HEK293T (cell line): ENCODE measurements around the gene MPEG1.

Experiments
- CTCF ChIA-PET: fragments of 350-600 bp; formaldehyde crosslinking; extraction: SDS; loops from one replicate; lab custom pipeline; 2021; ENCODE audit warnings: antibody characterized with exemption, inconsistent platforms; lab: Yijun Ruan, JAX
- POLR2A ChIA-PET: fragments of 350-600 bp; formaldehyde crosslinking; extraction: SDS; loops from one replicate; lab custom pipeline; 2020; ENCODE audit warnings: antibody characterized with exemption, inconsistent platforms; lab: Yijun Ruan, JAX
- DNase-seq: peaks from one replicate; pipeline ENCODE4 v3.0.0; 2012; ENCODE audit warnings: mixed read lengths; ENCODE audit errors: extremely low spot score
- ARNT ChIP-seq: fragments of 450-650 bp; IDR thresholded peaks from 2 replicates; pipeline ENCODE4 v1.6.1; 2017; ENCODE audit warnings: mild to moderate bottlenecking
- BHLHE40 ChIP-seq: fragments of 450-650 bp; IDR thresholded peaks from 2 replicates; pipeline ENCODE4 v1.6.1; 2016; ENCODE audit warnings: mild to moderate bottlenecking, moderate library complexity, borderline replicate concordance
- CTBP1 ChIP-seq: fragments of 450-650 bp; IDR thresholded peaks from 2 replicates; pipeline ENCODE4 v1.6.1; 2016; ENCODE audit warnings: borderline replicate concordance
- ELF4 ChIP-seq: fragments of 450-650 bp; IDR thresholded peaks from 2 replicates; pipeline ENCODE4 v1.6.1; 2017; ENCODE audit warnings: antibody characterized with exemption
- FOXA1 ChIP-seq: fragments of 450-650 bp; IDR thresholded peaks from 2 replicates; pipeline ENCODE4 v1.6.1; 2016; ENCODE audit warnings: mild to moderate bottlenecking
- FOXK2 ChIP-seq: fragments of 450-650 bp; IDR thresholded peaks from 2 replicates; pipeline ENCODE4 v1.6.1; 2016; ENCODE audit warnings: mild to moderate bottlenecking
- FOXM1 ChIP-seq: fragments of 450-650 bp; IDR thresholded peaks from 2 replicates; pipeline ENCODE4 v1.6.1; 2017; ENCODE audit warnings: mild to moderate bottlenecking, borderline replicate concordance
- HDGF ChIP-seq: fragments of 450-650 bp; IDR thresholded peaks from 2 replicates; pipeline ENCODE4 v1.6.1; 2017; ENCODE audit warnings: antibody characterized with exemption, borderline replicate concordance
- L3MBTL2 ChIP-seq: fragments of 450-650 bp; conservative IDR thresholded peaks from 2 replicates; pipeline ENCODE4 v1.6.1; 2016; ENCODE audit warnings: mild to moderate bottlenecking
- LEF1 ChIP-seq: fragments of 450-650 bp; IDR thresholded peaks from 2 replicates; pipeline ENCODE4 v1.6.1; 2017; ENCODE audit warnings: mild to moderate bottlenecking, borderline replicate concordance
- NFRKB ChIP-seq: fragments of 450-650 bp; IDR thresholded peaks from 2 replicates; pipeline ENCODE4 v1.6.1; 2016; ENCODE audit warnings: mild to moderate bottlenecking, moderate library complexity
- PKNOX1 ChIP-seq: fragments of 450-650 bp; IDR thresholded peaks from 2 replicates; pipeline ENCODE4 v1.6.1; 2016
- SP1 ChIP-seq: fragments of 450-650 bp; IDR thresholded peaks from 2 replicates; pipeline ENCODE4 v1.6.1; 2017
- SUZ12 ChIP-seq: fragments of 450-650 bp; IDR thresholded peaks from 2 replicates; pipeline ENCODE4 v1.6.1; 2016; ENCODE audit warnings: mild to moderate bottlenecking
- TARDBP ChIP-seq: fragments of 450-650 bp; IDR thresholded peaks from 2 replicates; pipeline ENCODE4 v1.6.1; 2016
- ZNF384 ChIP-seq: fragments of 450-650 bp; IDR thresholded peaks from 2 replicates; pipeline ENCODE4 v1.6.1; 2016

MPEG1 gene

DNA sequence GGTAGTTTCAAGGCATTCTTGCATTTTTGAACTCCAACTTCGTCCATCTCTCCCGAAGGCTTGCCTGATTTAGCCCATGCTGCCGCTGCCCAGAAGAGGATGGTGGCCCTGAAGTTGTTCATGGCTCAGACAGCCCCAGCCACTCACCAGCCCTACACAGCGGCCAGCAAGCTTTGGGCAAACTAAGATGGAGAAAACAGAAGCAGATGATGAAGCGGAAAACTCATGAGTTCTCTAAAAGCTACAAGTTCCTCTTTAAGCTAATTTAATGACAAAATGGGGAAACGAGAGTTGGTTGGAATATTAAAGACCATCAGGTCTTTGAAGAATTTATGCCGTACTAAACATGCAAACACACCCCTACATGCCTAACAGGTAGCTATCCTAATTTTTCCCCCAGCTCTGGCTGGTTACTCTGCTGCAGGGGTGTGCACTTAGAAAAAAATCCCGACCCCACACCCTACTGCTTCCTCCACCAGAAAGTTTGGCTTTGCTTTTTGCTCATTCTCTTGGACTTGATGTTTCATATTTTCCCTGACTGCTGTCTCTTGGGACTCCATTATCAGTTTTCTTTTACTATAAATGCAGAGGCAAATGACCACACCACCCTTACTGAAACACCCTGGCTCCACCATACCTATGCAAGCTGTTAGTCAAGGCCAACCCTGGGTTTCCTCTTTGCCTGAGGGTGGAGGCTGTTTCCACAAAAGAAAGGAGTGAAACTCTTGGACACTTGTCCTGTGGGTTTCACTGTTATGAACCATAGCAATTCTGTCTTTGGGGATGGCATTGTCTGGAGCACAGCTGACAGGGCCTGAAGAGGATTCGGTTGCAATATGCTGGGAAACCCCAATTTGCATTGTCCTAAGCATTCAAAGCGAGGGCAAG lies at the start of gene MPEG1:
TSS of gene MPEG1 (minus strand) at position 184 of the 888 bp plus-strand sequence. CDS start at position 122, 62 bp downstream.
- ChIA-PET CTCF (no interaction called here), POLR2A (no interaction called here)
- TF ChIP-seq LEF1 = no peak
- TF ChIP-seq ZNF384 = no peak
- TF ChIP-seq BHLHE40 = no peak
- TF ChIP-seq ARNT = no peak
- no peak for TF ChIP-seq L3MBTL2
- no peak for TF ChIP-seq FOXA1
- DNase-seq = no peak

GRCh38 chr11:59262177-59262818 lies 49.6 kb upstream of the MPEG1 start:
- TF ChIP-seq FOXA1 (no peak), L3MBTL2 (no peak), CTBP1 (no peak), PKNOX1 (no peak), ZNF384 (no peak), SUZ12 (no peak), BHLHE40 (no peak), LEF1 (no peak), TARDBP (no peak), NFRKB (no peak), SP1 (no peak), FOXM1 (no peak), ELF4 (no peak), FOXK2 (no peak), ARNT (no peak), HDGF (no peak)
- POLR2A ChIA-PET = no interaction called here
- DNase-seq = no peak
- CTCF ChIA-PET = no interaction called here

DNA sequence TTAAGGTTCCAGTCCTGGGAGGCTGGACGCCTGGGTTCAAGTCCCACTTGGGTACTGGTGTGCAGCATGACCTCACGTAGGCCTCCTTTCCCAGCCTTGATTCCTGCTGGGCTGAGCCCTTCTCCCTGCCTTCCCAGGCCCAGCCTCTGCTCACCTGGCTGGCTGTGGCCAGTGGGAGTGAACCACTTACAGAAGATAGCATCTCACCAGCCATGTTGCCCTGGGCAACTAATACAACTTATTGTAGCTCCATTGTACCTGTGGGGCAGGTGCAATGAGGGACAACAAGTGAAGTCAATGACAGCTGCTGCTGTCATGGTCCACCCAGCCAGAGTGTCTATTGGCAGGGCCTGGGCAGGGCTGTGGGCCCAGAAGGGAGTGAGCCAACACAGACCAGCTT lies 48.4 kb upstream of the MPEG1 start:
- no peak for TF ChIP-seq PKNOX1
- TF ChIP-seq FOXM1 = no peak
- TF ChIP-seq SP1 = no peak
- no peak for TF ChIP-seq BHLHE40
- no peak for TF ChIP-seq ZNF384
- no peak for TF ChIP-seq L3MBTL2
- no peak for TF ChIP-seq HDGF
- TF ChIP-seq SUZ12 = no peak
- no peak for TF ChIP-seq LEF1
- TF ChIP-seq NFRKB = no peak
- no peak for TF ChIP-seq FOXA1
- TF ChIP-seq CTBP1 = no peak
- no peak for TF ChIP-seq TARDBP
- TF ChIP-seq ARNT = no peak
- TF ChIP-seq ELF4 = no peak
- TF ChIP-seq FOXK2 = no peak
- CTCF ChIA-PET = no interaction called here
- DNase-seq = no peak
- POLR2A ChIA-PET = no interaction called here

DNA sequence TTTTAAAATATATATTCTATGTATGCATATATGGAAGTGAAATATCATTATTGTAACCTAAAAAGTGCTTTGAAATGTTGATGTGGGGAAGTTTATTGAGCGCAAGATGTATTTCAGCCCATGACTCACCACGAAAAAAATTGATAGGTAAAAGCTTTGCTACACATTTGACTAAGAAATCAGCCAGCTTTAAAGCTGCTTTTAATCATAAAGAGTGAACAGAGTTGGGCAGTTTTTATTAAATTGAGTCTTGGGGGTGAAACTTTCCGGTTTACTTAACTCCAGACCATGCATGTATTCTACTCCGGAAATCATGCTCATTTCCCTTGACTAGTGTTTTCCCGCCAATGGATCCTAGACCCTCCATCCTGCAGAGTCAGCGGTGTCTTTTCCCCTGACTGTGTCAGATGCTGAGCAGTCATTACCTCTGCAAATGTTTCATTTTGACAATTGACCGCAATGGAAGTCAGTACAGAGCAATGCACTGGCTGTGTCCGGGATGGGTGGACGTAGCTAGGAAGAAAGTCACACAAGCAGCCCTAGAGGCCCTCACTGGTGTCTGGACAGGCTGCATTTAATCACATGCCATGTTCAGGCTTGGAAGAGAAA lies 47.2 kb upstream of the MPEG1 start:
- CTCF ChIA-PET = no interaction called here
- TF ChIP-seq TARDBP = no peak
- TF ChIP-seq BHLHE40 = no peak
- no peak for TF ChIP-seq ARNT
- no peak for TF ChIP-seq FOXM1
- no peak for TF ChIP-seq ZNF384
- TF ChIP-seq LEF1 = no peak
- no peak for TF ChIP-seq L3MBTL2
- TF ChIP-seq ELF4 = no peak
- no peak for TF ChIP-seq NFRKB
- no peak for TF ChIP-seq FOXA1
- no peak for TF ChIP-seq PKNOX1
- no peak for TF ChIP-seq FOXK2
- TF ChIP-seq SUZ12 = no peak
- no peak for TF ChIP-seq CTBP1
- TF ChIP-seq SP1 = no peak
- no peak for TF ChIP-seq HDGF
- no peak for DNase-seq
- POLR2A ChIA-PET = no interaction called here

DNA sequence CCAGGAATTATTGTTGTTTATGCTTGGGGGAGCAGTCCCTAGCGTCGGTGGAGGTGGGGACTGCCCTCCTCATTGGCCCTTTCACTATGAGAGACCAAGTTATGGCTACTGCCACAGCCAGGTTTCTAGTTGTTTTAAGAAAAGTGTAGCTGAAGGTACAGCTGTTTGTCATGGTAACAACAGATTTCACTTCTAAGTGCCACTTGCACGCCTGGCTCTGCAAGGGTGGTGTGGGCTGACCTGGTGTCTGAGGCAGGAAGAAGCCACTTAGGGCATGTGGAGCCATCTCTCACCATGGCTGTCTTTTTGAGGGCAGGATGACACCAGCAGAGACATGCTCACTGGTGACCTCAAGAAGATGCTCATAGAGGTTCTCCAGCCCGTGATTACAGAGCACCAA lies 46.3 kb upstream of the MPEG1 start:
- no peak for DNase-seq
- CTCF ChIA-PET = interaction anchor here (0.5 kb wide), 1 partner anchor 448 kb away, joined by 3 read pairs; no protein-coding TSS in a partner anchor
- TF ChIP-seq L3MBTL2 (no peak), BHLHE40 (no peak), ELF4 (no peak), SP1 (no peak)
- POLR2A ChIA-PET = no interaction called here
